ENCODE measurements around the gene LIMCH1.
"Not testable (repeated sequence)": the region's sequence is repeated elsewhere in the genome, so short reads cannot be mapped to it uniquely, and the experiment has no call there.

LIMCH1 gene

DNA sequence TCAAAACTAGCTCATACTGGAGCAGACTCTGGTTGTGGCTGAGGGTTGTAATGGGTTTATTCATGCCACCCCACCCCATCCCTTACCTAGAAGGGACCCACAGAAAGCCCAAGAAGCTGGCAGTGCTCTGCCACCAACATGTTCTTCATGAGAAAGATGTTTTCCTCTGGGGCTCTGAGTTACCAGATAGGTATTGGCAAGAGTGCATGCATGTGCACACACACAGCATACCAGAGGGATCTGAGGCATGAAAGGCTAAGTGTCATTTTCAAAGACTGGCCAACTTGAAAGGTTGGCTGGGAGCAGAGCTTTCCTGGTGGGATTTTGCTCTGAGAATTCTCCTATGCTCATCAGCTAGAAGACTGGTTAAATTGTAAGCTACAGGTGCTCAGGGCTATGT, 145.4 kb downstream of the LIMCH1 start:
- no peak for DNase-seq (ENCODE audit: low read depth in 2 of 2)

DNA sequence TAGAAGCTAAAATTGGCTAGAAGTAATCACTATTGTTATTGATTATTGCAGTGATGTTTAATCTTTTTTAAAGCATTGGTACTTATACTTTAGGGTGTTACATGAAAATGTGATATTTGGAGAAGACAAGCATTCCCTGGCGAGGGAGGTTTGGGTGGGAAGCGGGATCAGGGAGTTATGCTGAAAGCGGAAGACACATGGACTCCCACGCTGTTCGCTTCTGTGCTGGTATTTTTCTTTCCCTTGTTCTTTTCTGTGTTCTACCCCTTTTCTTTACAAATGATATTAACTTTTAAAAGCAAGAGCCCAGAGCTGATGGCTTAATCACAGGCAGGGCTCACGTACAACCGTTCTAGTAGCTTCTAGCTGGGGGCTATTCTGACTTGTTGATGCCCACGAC, 148.9 kb downstream of the LIMCH1 start:
- no peak for DNase-seq (ENCODE audit: low read depth in 2 of 2)

DNA sequence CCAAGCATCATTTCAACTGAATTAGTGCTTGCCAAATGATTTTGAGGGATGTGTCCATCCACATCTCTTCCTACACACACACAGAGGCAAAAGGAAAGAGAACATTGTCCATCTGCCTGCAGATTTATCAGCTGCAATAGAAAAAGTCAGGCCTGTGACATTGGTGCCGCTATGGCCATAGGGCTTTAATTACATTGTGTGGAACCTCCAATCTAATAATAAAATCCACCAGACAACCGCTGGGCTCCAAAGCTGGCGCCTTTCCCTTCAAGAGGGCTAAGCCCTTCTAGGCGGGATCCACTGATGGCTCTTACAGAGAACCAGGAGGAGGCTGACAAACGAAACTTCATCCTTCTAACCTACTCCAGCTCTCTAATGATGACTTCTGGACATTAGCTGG, 150.0 kb downstream of the LIMCH1 start:
- DNase-seq (ENCODE audit: low read depth in 2 of 2), result no peak

- peak; percentile 9 to 16 for DNase-seq (ENCODE audit: low read depth in 2 of 2)
These were observed 154.9 kb downstream of the LIMCH1 start for GRCh38 chr4:41692717-41693345.

DNA sequence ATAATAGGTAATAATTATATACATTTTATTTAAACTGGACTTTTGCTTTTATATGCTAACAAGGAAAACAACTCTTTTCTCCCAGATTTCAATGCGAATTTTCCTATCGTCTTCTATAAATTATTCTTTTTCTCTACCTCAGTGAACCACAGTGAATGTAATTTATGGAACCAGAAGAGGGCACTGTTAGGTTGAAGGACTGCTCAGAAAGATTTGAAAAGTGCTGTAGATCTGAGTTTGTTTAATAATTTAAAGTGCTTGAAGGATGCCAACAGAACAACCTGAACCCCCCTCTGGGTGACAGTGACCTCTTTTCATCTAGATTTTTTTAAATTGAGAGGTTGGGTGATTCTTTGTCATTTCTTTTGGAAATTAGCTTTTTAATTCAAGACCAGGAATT, 155.7 kb downstream of the LIMCH1 start:
- DNase-seq (ENCODE audit: low read depth in 2 of 2), result no peak

DNA sequence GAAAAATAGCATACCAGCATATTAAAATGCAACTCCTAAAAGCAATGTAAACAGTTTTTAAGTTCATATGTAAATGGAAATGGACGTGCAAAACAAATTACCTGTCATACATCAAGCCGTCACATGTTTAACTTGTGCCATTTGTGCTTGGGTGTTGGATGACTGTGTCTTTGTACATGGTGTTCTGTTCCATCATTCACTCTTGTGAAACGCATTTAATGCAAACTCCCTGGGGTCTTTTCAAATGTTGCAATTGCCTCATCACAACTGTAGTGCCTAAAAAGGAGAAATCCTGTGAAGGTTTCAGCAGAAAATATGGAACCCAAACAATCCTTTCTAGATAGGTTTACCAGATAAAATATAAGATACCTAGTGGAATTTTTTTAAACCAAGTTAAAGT, 158.2 kb downstream of the LIMCH1 start:
- DNase-seq (ENCODE audit: low read depth in 2 of 2), result no peak

DNA sequence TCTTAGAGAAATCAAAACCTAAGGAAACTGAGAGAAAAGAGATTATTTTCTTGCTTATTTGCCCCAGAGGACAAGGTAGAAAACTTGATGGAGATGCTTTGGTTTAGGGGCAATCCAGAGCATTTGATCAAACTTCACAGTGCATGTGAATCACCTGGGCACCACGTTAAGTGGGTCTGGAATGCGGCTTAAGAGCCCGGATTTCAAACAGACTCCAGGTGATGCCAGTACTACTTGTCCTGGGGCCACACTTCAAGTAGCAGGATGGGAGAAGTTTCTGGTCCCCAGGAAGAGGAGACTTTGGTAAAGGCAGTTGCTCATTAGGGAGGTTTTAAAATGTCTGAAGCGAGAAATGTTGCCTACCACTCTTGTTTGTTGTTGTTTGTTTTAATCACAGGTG, 158.8 kb downstream of the LIMCH1 start:
- no peak for DNase-seq (ENCODE audit: low read depth in 2 of 2)

- DNase-seq (ENCODE audit: low read depth in 2 of 2), result no peak
These were observed 164.0 kb downstream of the LIMCH1 start for GRCh38 chr4:41701983-41702382.

- DNase-seq (ENCODE audit: low read depth in 2 of 2), result no peak
These were observed 164.8 kb downstream of the LIMCH1 start for GRCh38 chr4:41702770-41703169.

DNA sequence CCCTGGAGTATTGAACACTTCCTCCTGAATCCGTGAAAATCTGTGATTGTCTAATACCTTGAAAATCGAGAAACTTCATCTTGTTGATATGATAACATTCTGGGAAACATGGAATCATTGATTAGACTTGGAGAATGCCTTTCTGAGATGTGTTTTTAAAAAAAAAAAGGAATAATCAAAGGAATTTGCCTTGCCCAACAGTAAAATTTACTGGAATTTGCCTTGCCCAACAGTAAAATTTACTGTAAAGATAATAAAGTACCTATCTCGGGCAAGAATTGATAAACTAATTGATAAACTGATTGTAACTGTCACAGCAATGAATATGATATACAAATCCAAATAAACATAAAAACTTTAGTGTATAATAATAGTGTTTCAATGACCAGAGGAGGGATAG, 165.8 kb downstream of the LIMCH1 start:
- no peak for DNase-seq (ENCODE audit: low read depth in 2 of 2)

GRCh38 chr4:41709844-41710481, 172.0 kb downstream of the LIMCH1 start:
- no peak for DNase-seq (ENCODE audit: low read depth in 2 of 2)

- not testable (repeated sequence) for DNase-seq (ENCODE audit: low read depth in 2 of 2)
These were observed 173.7 kb downstream of the LIMCH1 start for GRCh38 chr4:41711654-41712053.

DNA sequence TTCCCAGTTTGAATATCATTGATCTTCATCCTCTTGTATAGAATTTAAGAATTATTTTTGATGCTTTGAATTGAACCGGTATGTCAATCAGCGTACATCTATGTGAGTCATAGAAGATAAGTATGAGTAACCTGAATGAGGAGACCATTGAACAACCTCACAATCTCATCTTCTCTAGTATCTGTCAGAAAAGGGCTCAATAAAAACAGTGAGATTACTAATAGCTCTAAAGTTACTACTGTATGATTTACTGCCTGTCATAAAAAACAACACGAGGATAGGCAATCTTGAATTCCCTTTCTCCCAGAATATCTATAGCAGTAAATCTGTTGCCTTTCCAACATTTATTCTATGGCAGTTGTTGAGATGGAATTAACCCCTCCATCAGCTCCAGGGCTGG, 174.5 kb downstream of the LIMCH1 start:
- DNase-seq (ENCODE audit: low read depth in 2 of 2), result no peak

- DNase-seq (ENCODE audit: low read depth in 2 of 2), result no peak
These were observed 175.8 kb downstream of the LIMCH1 start for GRCh38 chr4:41713768-41714167.

GRCh38 chr4:41714364-41715000, 176.5 kb downstream of the LIMCH1 start:
- DNase-seq (ENCODE audit: low read depth in 2 of 2), result no peak

DNA sequence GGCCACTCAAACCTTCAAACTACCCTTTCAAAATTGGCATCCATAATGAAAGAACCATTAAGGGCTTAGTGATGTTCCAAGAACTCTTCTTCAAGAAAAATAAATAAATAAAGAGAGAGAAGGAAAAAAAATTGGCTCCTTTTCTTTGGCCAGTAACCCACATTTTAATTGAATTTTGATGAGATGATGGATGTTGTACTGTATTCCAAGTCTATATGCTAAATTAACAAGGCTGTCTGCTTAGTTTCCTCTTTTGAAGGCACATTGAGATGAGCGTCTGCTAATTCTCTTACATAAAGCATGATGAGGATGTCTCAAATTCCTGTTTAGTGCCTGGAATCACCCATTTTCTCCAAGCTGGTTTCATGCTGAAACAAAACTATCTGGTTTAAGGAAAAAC, 177.2 kb downstream of the LIMCH1 start:
- DNase-seq (ENCODE audit: low read depth in 2 of 2), result no peak

GRCh38 chr4:41718907-41719306, 180.9 kb downstream of the LIMCH1 start:
- no peak for DNase-seq (ENCODE audit: low read depth in 2 of 2)

DNA sequence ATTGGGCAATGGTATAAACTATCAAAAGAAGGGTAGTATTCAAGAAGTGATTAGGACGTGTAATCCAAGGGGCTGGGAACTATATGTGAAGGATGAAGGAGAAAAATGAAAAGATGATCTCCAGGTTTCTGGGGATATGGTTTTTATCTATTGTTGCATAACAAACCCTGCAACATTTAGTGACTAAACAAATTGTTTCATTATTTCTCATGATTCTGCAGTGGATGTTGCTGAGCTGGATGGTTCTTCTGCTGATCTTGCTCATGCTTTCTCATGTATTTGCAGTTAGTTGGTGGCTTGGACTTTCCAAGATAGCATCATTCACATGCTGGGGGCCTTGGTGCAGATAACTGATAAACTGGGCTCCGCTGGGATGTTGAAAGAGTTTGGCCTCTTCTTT, 181.5 kb downstream of the LIMCH1 start:
- no peak for DNase-seq (ENCODE audit: low read depth in 2 of 2)

GRCh38 chr4:41722181-41722580, 184.2 kb downstream of the LIMCH1 start:
- no peak for DNase-seq (ENCODE audit: low read depth in 2 of 2)

- DNase-seq (ENCODE audit: low read depth in 2 of 2), result no peak
These were observed 185.3 kb downstream of the LIMCH1 start for GRCh38 chr4:41723286-41723685.

DNA sequence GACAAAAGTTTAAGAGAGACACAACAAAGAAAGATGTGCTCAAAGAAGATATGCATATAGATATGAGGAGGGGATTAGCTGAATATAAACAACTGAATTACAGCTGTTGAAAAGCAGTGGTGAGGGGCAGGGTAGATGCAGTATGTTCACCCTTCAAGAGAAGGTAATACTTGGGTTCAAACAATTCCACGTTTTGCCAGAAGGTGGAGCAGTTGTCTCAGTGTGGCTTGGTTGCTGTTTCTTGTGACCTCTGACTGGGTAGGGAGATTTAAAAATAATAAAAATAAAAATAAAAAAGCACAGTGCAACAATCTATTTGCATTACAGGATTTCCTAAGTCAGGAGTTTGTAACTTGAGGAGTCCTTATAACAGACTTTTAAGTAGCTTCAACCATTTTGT, 187.3 kb downstream of the LIMCH1 start:
- no peak for DNase-seq (ENCODE audit: low read depth in 2 of 2)

GRCh38 chr4:41727861-41728572, 190.1 kb downstream of the LIMCH1 start:
- DNase-seq (ENCODE audit: low read depth in 2 of 2), result no peak

DNA sequence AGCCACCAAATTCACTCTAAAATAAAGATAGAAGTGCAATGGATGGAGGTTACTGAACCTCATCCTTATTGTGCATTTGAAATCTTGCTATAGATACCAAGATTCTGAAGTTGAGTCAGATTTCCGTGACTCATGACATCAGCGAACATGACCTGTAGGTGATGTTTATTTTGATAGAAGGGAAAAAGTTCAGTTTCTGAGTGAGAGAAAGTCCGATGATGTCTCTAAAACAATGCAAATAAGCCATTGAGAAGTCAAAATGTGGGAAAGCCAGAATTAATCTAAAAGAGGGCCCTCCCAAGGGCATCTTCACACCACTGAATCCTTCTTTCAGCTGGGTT, 190.6 kb downstream of the LIMCH1 start:
- no peak for DNase-seq (ENCODE audit: low read depth in 2 of 2)

Data from stimulated activated CD4-positive, alpha-beta T cell treated with anti-CD3 and anti-CD28 coated beads, Interleukin-15, amount 100 ng/mL, for 48 hours (primary cell).